HepG2 (cell line): ENCODE results near the gene HDAC4. TPM values are rescaled to one million over a fixed set of nuclear protein-coding genes. Genes with fewer than 3 reads are reported as not detected.

Source experiments
- ATAC-seq: fragments of 200-7000 bp; cut with Tn5 transposase; 3 replicates; pipeline ENCODE4 v1.9.1; 2020; ENCODE audit warnings: mild to moderate bottlenecking, moderate library complexity
- BruUV-seq: library from RNA; stranded (reverse); fragments of 400-500 nt; replicated peaks from 2 replicates; lab custom pipeline; 2021; lab: Mats Ljungman, UMichigan
- CTCF ChIA-PET: fragments of 300-600 bp; formaldehyde crosslinking; extraction: SDS; loops from one replicate; lab custom pipeline; 2021; ENCODE audit warnings: low total read pairs, inconsistent platforms, low intra/inter-chr PET ratio; lab: Yijun Ruan, JAX
- POLR2A ChIA-PET: fragments of 350-600 bp; sonication (Branson Sonifier 250); formaldehyde crosslinking; loops from one replicate; lab custom pipeline; 2020; ENCODE audit warnings: antibody characterized with exemption, inconsistent platforms; lab: Yijun Ruan, JAX
- DNase-seq: peaks from one replicate; pipeline ENCODE4 v3.0.0-alpha.2; 2015; ENCODE audit warnings: low spot score
- FAIRE-seq: peaks from 3 replicates; lab custom pipeline; 2011; peaks lifted over from hg19 to GRCh38; lab: Jason Lieb, UNC
- H2AFZ ChIP-seq: one replicate; pipeline ENCODE4 v1.6.1; 2011; ENCODE audit warnings: low read length, inconsistent platforms
- H3K27ac ChIP-seq: fragments of 300-600 bp; 3 replicates; pipeline ENCODE4 v1.8.0; 2011; ENCODE audit warnings: mixed run types, mild to moderate bottlenecking, mixed read lengths, low read length, inconsistent platforms; ENCODE audit not compliant: insufficient read depth; ENCODE audit errors: extremely low read length
- H3K27me3 ChIP-seq, 2 experiments: fragments of 200-600 bp in 1 of 2; 2 replicates in 1 of 2; 3 replicates in 1 of 2; pipeline versions ENCODE4 v1.6.0 to v1.8.0; 2011; ENCODE audit warnings: low read length in 2 of 2, mild to moderate bottlenecking in 2 of 2, moderate library complexity in 2 of 2, inconsistent platforms in 1 of 2; ENCODE audit not compliant: insufficient read depth in 2 of 2, control insufficient read depth in 1 of 2
- H3K36me3 ChIP-seq, 2 experiments: fragments of 200-600 bp in 1 of 2; replicated peaks in 1 of 2; 2 replicates in 1 of 2; 3 replicates in 1 of 2; pipeline versions ENCODE4 v1.5.1 to v1.8.0; 2011; ENCODE audit warnings: low read length in 2 of 2, inconsistent platforms in 1 of 2; ENCODE audit not compliant: insufficient read depth in 2 of 2, control insufficient read depth in 1 of 2
- H3K4me1 ChIP-seq: 2 replicates; pipeline ENCODE4 v1.5.1; 2012; ENCODE audit warnings: low read length, inconsistent platforms; ENCODE audit not compliant: insufficient read depth
- H3K4me2 ChIP-seq: 2 replicates; pipeline ENCODE4 v1.6.0; 2011; ENCODE audit warnings: low read depth, low read length, inconsistent platforms
- H3K4me3 ChIP-seq, 3 experiments: fragments of 200-600 bp in 1 of 3; sonication (generic), shearing (Covaris generic) in 1 of 3; replicated peaks in 1 of 3; 2 replicates each; pipeline ENCODE4 v1.5.1; 2011 to 2016; ENCODE audit warnings: low read length in 3 of 3, inconsistent platforms in 2 of 3, low read depth in 2 of 3, mild to moderate bottlenecking in 2 of 3, control low read depth in 1 of 3, mixed read lengths in 1 of 3; ENCODE audit not compliant: insufficient read depth in 1 of 3
- H3K79me2 ChIP-seq: one replicate; pipeline ENCODE4 v1.6.1; 2011; ENCODE audit warnings: low read length, inconsistent platforms; ENCODE audit not compliant: insufficient read depth
- H3K9ac ChIP-seq: 2 replicates; pipeline ENCODE4 v1.6.0; 2011; ENCODE audit warnings: mild to moderate bottlenecking, low read depth, low read length, inconsistent platforms; ENCODE audit not compliant: insufficient read depth
- H3K9me3 ChIP-seq: 2 replicates; pipeline ENCODE4 v1.5.1; 2012; ENCODE audit warnings: mild to moderate bottlenecking, low read length
- H4K20me1 ChIP-seq: 2 replicates; pipeline ENCODE4 v1.6.0; 2011; ENCODE audit warnings: inconsistent platforms, mild to moderate bottlenecking, low read length, moderate library complexity; ENCODE audit not compliant: insufficient read depth
- AGO2 ChIP-seq: fragments of 200-400 bp; formaldehyde crosslinking; optimal IDR thresholded peaks from 2 replicates; pipeline ENCODE3; 2017; ENCODE audit warnings: mild to moderate bottlenecking, low read depth, low read length, moderate library complexity
- ISX ChIP-seq: sonication (generic); formaldehyde crosslinking; conservative IDR thresholded peaks from 2 replicates; pipeline ENCODE4 v1.5.0; 2020; ENCODE audit warnings: missing genetic modification reagents
- ZBTB14 ChIP-seq: sonication (generic); formaldehyde crosslinking; IDR thresholded peaks from 2 replicates; pipeline ENCODE4 v1.4.0; 2020; ENCODE audit warnings: missing genetic modification reagents
- ZBTB33 ChIP-seq: sonication (generic); formaldehyde crosslinking; IDR thresholded peaks from 2 replicates; pipeline ENCODE4 v1.4.0; 2020; ENCODE audit warnings: missing genetic modification reagents
- ZNF274 ChIP-seq: sonication (generic); formaldehyde crosslinking; IDR thresholded peaks from 2 replicates; pipeline ENCODE4 v1.5.1; 2020; ENCODE audit warnings: mild to moderate bottlenecking, missing genetic modification reagents
- ZNF768 ChIP-seq: sonication (generic); formaldehyde crosslinking; IDR thresholded peaks from 2 replicates; pipeline ENCODE4 v1.4.0; 2020; ENCODE audit warnings: missing genetic modification reagents
- WGBS: methylation state at CpG from one replicate; pipeline ENCODE4 v1.1.6; 2017; ENCODE audit warnings: low lambda C conversion rate; 5-methylcytosine and 5-hydroxymethylcytosine counted together
- in situ Hi-C: cut with HindIII; loops from 2 replicates; pipeline ENCODE4 v1.10.0; 2017; ENCODE audit warnings: low pct_unique_long_range_greater_than_20kb; ENCODE audit not compliant: extremely low pct_ligation_motif_present
- intact Hi-C: fragments of 100-400 bp; cut with micrococcal nuclease; formaldehyde crosslinking; loops from one replicate; pipeline ENCODE4 v1.10.0; 2022; ENCODE audit not compliant: unreplicated experiment
- polyA plus RNA-seq, 8 experiments: library from polyadenylated mRNA; depleted of rRNA in 3 of 8; stranded (reverse) in 7 of 8; unstranded in 1 of 8; fragments of >200 nt; fragmentation: Illumina TruSeq in 4 of 8; extraction: Trizol in 4 of 8; gene quantifications; 2 replicates each; pipeline versions ENCODE4 v1.2.1 to v1.2.3, GENCODE V29; 2011 to 2016; ENCODE audit warnings: low read depth in 4 of 8, missing spikeins in 1 of 8, mixed read lengths in 1 of 8; ENCODE audit not compliant: insufficient read depth in 1 of 8
- total RNA-seq, 5 experiments: library from RNA; depleted of rRNA; stranded (reverse); fragments of >200 nt; fragmentation: Illumina TruSeq; extraction: Trizol; gene quantifications; 2 replicates each; pipeline ENCODE4 v1.2.3, GENCODE V29; 2016; ENCODE audit warnings: low read depth in 1 of 5

Gene HDAC4
- total and polyA plus RNA-seq, 2 of the 13 experiments (the other 11 are each of a cell fraction or from before 2014, with no cell fraction given) = 10.1 to 11.5 TPM

GRCh38 chr2:239328351-239329191, 72.2 kb downstream of the HDAC4 start:
- intact Hi-C loops = no loop called here
- no peak overlapping the region for H3K9ac ChIP-seq
- no peak overlapping the region for H3K4me2 ChIP-seq
- H3K36me3 ChIP-seq = peaks cover 0 to 2% of the 10 kb centered on the region in 2 experiments; a peak in 1 of 5 replicates
- BruUV-seq = no TSS peak
- POLR2A ChIA-PET = interaction anchor here (0.6 kb wide), 1 partner anchor 14 kb away, joined by 3 read pairs; no protein-coding TSS in a partner anchor
- peaks cover 51% of the 10 kb centered on the region for H3K79me2 ChIP-seq
- no peaks in the 10 kb centered on the region for H3K9me3 ChIP-seq
- FAIRE-seq (no peak), DNase-seq (no peak), ATAC-seq (peak; percentile 72)
- no peak overlapping the region for H3K4me3 ChIP-seq
- H3K27ac ChIP-seq = no peak overlapping the region
- 88% methylated on average over 19 of the region's 19 CpGs for WGBS
- peaks cover 13% of the 10 kb centered on the region; the same call in 1 of the 2 replicates for H4K20me1 ChIP-seq
- H3K27me3 ChIP-seq = no peaks in the 10 kb centered on the region
- in situ Hi-C loops = no loop called here
- H2AFZ ChIP-seq = no peak overlapping the region
- H3K4me1 ChIP-seq = peaks cover 14% of the 10 kb centered on the region; the same call in 1 of the 2 replicates
- TF ChIP-seq AGO2 = peak; percentile 26
- no peak for TF ChIP-seq ISX (CRISPR knock-in tag)
- TF ChIP-seq ZNF274 (CRISPR knock-in tag) = no peak
- TF ChIP-seq ZBTB33 (CRISPR knock-in tag) = 0 out of 2 replicates have a peak, but pooled peaks have one; percentile 14
- TF ChIP-seq ZNF768 = no peak
- TF ChIP-seq ZBTB14 = no peak
- CTCF ChIA-PET = no interaction called here
